WI38 (cell line): Measurements from ENCODE around the gene PLB1.

Source experiments
- H3K4me3 ChIP-seq: 2 replicates; pipeline ENCODE4 v1.5.1; 2011; ENCODE audit warnings: low read depth, mild to moderate bottlenecking, control low read depth, low read length
- CTCF ChIP-seq: IDR thresholded peaks from 2 replicates; pipeline ENCODE4 v1.5.1; 2012; ENCODE audit warnings: low read depth, mild to moderate bottlenecking, control low read depth, low read length

The PLB1 gene

GRCh38 chr2:28506112-28506910, 10.5 kb downstream of the PLB1 start:
- H3K4me3 ChIP-seq = no peak overlapping the region
- TF ChIP-seq CTCF = no peak

GRCh38 chr2:28507796-28508764, 12.2 kb downstream of the PLB1 start:
- no peak overlapping the region for H3K4me3 ChIP-seq
- no peak for TF ChIP-seq CTCF

- no peak overlapping the region for H3K4me3 ChIP-seq
- no peak for TF ChIP-seq CTCF
These were observed 13.5 kb downstream of the PLB1 start for GRCh38 chr2:28509361-28509760.

- no peak for TF ChIP-seq CTCF
- H3K4me3 ChIP-seq = no peak overlapping the region
These were observed 14.3 kb downstream of the PLB1 start for GRCh38 chr2:28510184-28510583.

- no peak for TF ChIP-seq CTCF
- no peak overlapping the region for H3K4me3 ChIP-seq
These were observed 16.2 kb downstream of the PLB1 start for GRCh38 chr2:28511871-28512606.

GRCh38 chr2:28512607-28512965, 16.7 kb downstream of the PLB1 start:
- no peak for TF ChIP-seq CTCF
- no peak overlapping the region for H3K4me3 ChIP-seq
